DND-41 (cell line): Measurements from ENCODE around the gene MOGAT1.
"Not testable (repeated sequence)": the region's sequence is repeated elsewhere in the genome, so short reads cannot be mapped to it uniquely, and the experiment has no call there.

Experiments
- CTCF ChIP-seq: IDR thresholded peaks from 2 replicates; pipeline ENCODE4 v1.5.1; 2012; ENCODE audit warnings: borderline replicate concordance, low read length, moderate library complexity, mild to moderate bottlenecking; ENCODE audit not compliant: poor library complexity, severe bottlenecking; ENCODE audit errors: extremely low read depth
- EZH2 ChIP-seq: IDR thresholded peaks from 3 replicates; pipeline ENCODE4 v1.6.1; 2012; ENCODE audit warnings: borderline replicate concordance, low read depth, mild to moderate bottlenecking, moderate library complexity, low read length, inconsistent platforms; ENCODE audit not compliant: severe bottlenecking

DNA sequence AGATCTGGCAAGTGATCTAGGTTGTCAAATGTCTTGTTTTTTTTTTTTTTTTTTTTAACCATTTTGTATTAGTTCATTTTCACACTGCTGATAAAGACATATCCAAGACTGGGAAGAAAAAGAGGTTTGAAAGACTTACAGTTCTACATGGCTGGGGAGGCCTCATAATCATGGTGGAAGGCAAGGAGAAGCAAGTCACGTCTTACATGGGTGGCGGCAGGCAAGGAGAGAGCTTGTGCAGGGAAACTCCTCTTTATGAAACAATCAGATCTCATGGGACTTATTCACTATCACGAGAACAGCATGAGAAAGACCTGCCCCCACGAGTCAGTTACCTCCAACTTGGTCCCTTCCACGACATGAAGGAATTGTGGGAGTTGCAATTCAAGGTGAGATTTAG, 22.0 kb downstream of the MOGAT1 start:
- TF ChIP-seq CTCF, EZH2: not testable (repeated sequence)
